Vagina (tissue), 2 donors: Measurements from ENCODE around the gene EBF3.

Experiments used
- CTCF ChIP-seq, 3 experiments: fragments of 450-650 bp in 2 of 3; fragments of 200-600 bp in 1 of 3; sonication (generic) in 1 of 3; IDR thresholded peaks; one replicate each; pipeline ENCODE4 v1.5.1; 2017 to 2019; ENCODE audit warnings: antibody characterized with exemption in 3 of 3, mild to moderate bottlenecking in 2 of 3, moderate library complexity in 2 of 3
- POLR2A ChIP-seq, 2 donors: fragments of 450-650 bp; IDR thresholded peaks; one replicate each; pipeline ENCODE4 v1.6.1; 2017; ENCODE audit warnings: antibody characterized with exemption in 2 of 2, mild to moderate bottlenecking in 2 of 2, moderate library complexity in 2 of 2
- POLR2AphosphoS5 ChIP-seq, 2 donors: sonication (generic); formaldehyde crosslinking; IDR thresholded peaks; one replicate each; pipeline ENCODE4 v1.9.0; 2017; ENCODE audit warnings: antibody characterized with exemption in 2 of 2, mild to moderate bottlenecking in 2 of 2, low read depth in 1 of 2; ENCODE audit not compliant: insufficient read depth in 1 of 2

- TF ChIP-seq POLR2AphosphoS5 (IDR thresholded peaks at IDR 0.05; ENCODE audit: insufficient read depth in 1 of 2, low read depth in 1 of 2) (no peak), CTCF (IDR thresholded peaks at IDR 0.05) (no peak), POLR2A (IDR thresholded peaks at IDR 0.05) (no peak)
Observed at GRCh38 chr10:129875993-129876726, 87.9 kb downstream of the EBF3 start.
